Fibroblast of lung (primary cell): ENCODE data around the gene SUN3. TPM values are rescaled to one million over a fixed set of nuclear protein-coding genes. Genes with fewer than 3 reads are reported as not detected.

Experiments used
- DNase-seq, 2 donors: peaks; one replicate each; pipeline versions ENCODE4 v3.0.0 to v3.0.0-alpha.2; 2010; ENCODE audit warnings: low read depth in 2 of 2
- H2AFZ ChIP-seq: 2 replicates; pipeline ENCODE4 v1.5.1; 2012; ENCODE audit warnings: low read length, control low read depth, inconsistent platforms
- H3K27ac ChIP-seq: 2 replicates; pipeline ENCODE4 v1.5.1; 2011; ENCODE audit warnings: low read length, control low read depth; ENCODE audit not compliant: insufficient read depth
- H3K27me3 ChIP-seq: 2 replicates; pipeline ENCODE4 v1.5.1; 2011; ENCODE audit warnings: mild to moderate bottlenecking, low read length; ENCODE audit not compliant: control insufficient read depth, insufficient read depth
- H3K36me3 ChIP-seq: 2 replicates; pipeline ENCODE4 v1.5.1; 2011; ENCODE audit warnings: low read length; ENCODE audit not compliant: control insufficient read depth, insufficient read depth
- H3K4me1 ChIP-seq: 2 replicates; pipeline ENCODE4 v1.5.1; 2011; ENCODE audit warnings: low read length; ENCODE audit not compliant: control insufficient read depth, insufficient read depth; ENCODE audit errors: extremely low read depth
- H3K4me2 ChIP-seq: 2 replicates; pipeline ENCODE4 v1.5.1; 2011; ENCODE audit warnings: low read length, control low read depth; ENCODE audit not compliant: insufficient read depth; ENCODE audit errors: extremely low read depth
- H3K4me3 ChIP-seq, 4 experiments: fragments of 200-600 bp in 1 of 4; sonication (generic) in 1 of 4; replicated peaks in 1 of 4; 2 replicates each; pipeline ENCODE4 v1.5.1; 2011 to 2016; ENCODE audit warnings: low read length in 4 of 4, low read depth in 3 of 4, mild to moderate bottlenecking in 3 of 4, control low read depth in 2 of 4, inconsistent platforms in 1 of 4, mixed read lengths in 1 of 4; ENCODE audit not compliant: insufficient read depth in 1 of 4; ENCODE audit errors: control extremely low read depth in 1 of 4
- H3K79me2 ChIP-seq: 2 replicates; pipeline ENCODE4 v1.5.1; 2012; ENCODE audit warnings: mild to moderate bottlenecking, low read length, inconsistent platforms; ENCODE audit not compliant: control insufficient read depth, insufficient read depth
- H3K9ac ChIP-seq: 2 replicates; pipeline ENCODE4 v1.5.1; 2011; ENCODE audit warnings: mild to moderate bottlenecking, low read length, control low read depth; ENCODE audit not compliant: insufficient read depth
- H3K9me3 ChIP-seq: 2 replicates; pipeline ENCODE4 v1.5.1; 2012; ENCODE audit warnings: low read depth, low read length; ENCODE audit not compliant: control insufficient read depth, insufficient read depth
- H4K20me1 ChIP-seq: 2 replicates; pipeline ENCODE4 v1.5.1; 2011; ENCODE audit warnings: low read length; ENCODE audit not compliant: control insufficient read depth, insufficient read depth; ENCODE audit errors: extremely low read depth
- CTCF ChIP-seq, 2 donors: IDR thresholded peaks in 1 of 2; conservative IDR thresholded peaks in 1 of 2; 1 replicate in 1 of 2; 2 replicates in 1 of 2; pipeline ENCODE4 v1.5.1; 2011 to 2012; ENCODE audit warnings: low read length in 2 of 2, control low read depth in 1 of 2, inconsistent platforms in 1 of 2, low read depth in 1 of 2, mild to moderate bottlenecking in 1 of 2
- EZH2 ChIP-seq: IDR thresholded peaks from 2 replicates; pipeline ENCODE4 v1.5.1; 2012; ENCODE audit warnings: low read length, control low read depth, mild to moderate bottlenecking; ENCODE audit errors: missing control alignments
- polyA plus RNA-seq, 2 donors: library from polyadenylated mRNA; depleted of rRNA in 1 of 2; stranded (reverse) in 1 of 2; unstranded in 1 of 2; fragments of >200 nt; gene quantifications; 2 replicates each; pipeline ENCODE4 v1.2.1, GENCODE V29; 2011 to 2012; ENCODE audit warnings: missing spikeins in 1 of 2
- total RNA-seq: library from RNA; depleted of rRNA; stranded (reverse); fragments of >200 nt; gene quantifications from 2 replicates; pipeline ENCODE4 v1.2.1, GENCODE V29; 2014

The SUN3 gene
- total and polyA plus RNA-seq, 2 donors (not counting 1 experiment from before 2014, with no cell fraction given), result not detected

GRCh38 chr7:48042216-48042615 is 13.3 kb upstream of the SUN3 start:
- H3K9me3 ChIP-seq, result no peaks in the 10 kb centered on the region
- H3K4me2 ChIP-seq, result no peak overlapping the region
- peak in 1 of 2 donors; percentile 46 for DNase-seq
- H2AFZ ChIP-seq, result no peak overlapping the region
- H3K27ac ChIP-seq, result no peak overlapping the region
- H3K4me3 ChIP-seq, result no peak overlapping the region
- no peak overlapping the region for H3K9ac ChIP-seq
- TF ChIP-seq CTCF (conservative IDR thresholded peaks at IDR 0.05 in 1 of 2, IDR thresholded peaks at IDR 0.05 in 1 of 2; ENCODE audit: low read depth in 1 of 2, low read length in 2 of 2), result no peak
- TF ChIP-seq EZH2, result no peak
- H4K20me1 ChIP-seq, result no peaks in the 10 kb centered on the region
- H3K36me3 ChIP-seq, result no peaks in the 10 kb centered on the region
- peaks cover 2% of the 10 kb centered on the region for H3K4me1 ChIP-seq
- peaks cover 3% of the 10 kb centered on the region for H3K27me3 ChIP-seq
- no peaks in the 10 kb centered on the region for H3K79me2 ChIP-seq

GRCh38 chr7:48041653-48041970 is 12.7 kb upstream of the SUN3 start:
- Histone ChIP-seq H3K36me3 (no peaks in the 10 kb centered on the region), H4K20me1 (no peaks in the 10 kb centered on the region), H3K9me3 (no peaks in the 10 kb centered on the region), H3K27me3 (peaks cover 9% of the 10 kb centered on the region), H2AFZ (no peak overlapping the region), H3K79me2 (no peaks in the 10 kb centered on the region), H3K27ac (no peak overlapping the region), H3K4me3 (no peak overlapping the region), H3K4me1 (peaks cover 2% of the 10 kb centered on the region), H3K4me2 (no peak overlapping the region), H3K9ac (no peak overlapping the region)
- peak; percentile 4 to 69 for DNase-seq
- no peak for TF ChIP-seq CTCF (conservative IDR thresholded peaks at IDR 0.05 in 1 of 2, IDR thresholded peaks at IDR 0.05 in 1 of 2; ENCODE audit: low read depth in 1 of 2, low read length in 2 of 2)
- no peak for TF ChIP-seq EZH2

- H3K27me3 ChIP-seq, result peaks cover 14% of the 10 kb centered on the region
- no peak overlapping the region for H3K4me2 ChIP-seq
- no peak overlapping the region for H3K9ac ChIP-seq
These were observed 12.2 kb upstream of the SUN3 start for GRCh38 chr7:48040944-48041652.

More at GRCh38 chr7:48040944-48041652, 12.2 kb upstream of the SUN3 start:
- H2AFZ ChIP-seq, result no peak overlapping the region
- H3K36me3 ChIP-seq, result no peaks in the 10 kb centered on the region
- H3K4me1 ChIP-seq, result peaks cover 2% of the 10 kb centered on the region
- H3K27ac ChIP-seq, result no peak overlapping the region
- H3K9me3 ChIP-seq, result no peaks in the 10 kb centered on the region
- no peaks in the 10 kb centered on the region for H3K79me2 ChIP-seq
- H3K4me3 ChIP-seq, result no peak overlapping the region
- no peaks in the 10 kb centered on the region for H4K20me1 ChIP-seq
- TF ChIP-seq EZH2 (no peak), CTCF (conservative IDR thresholded peaks at IDR 0.05 in 1 of 2, IDR thresholded peaks at IDR 0.05 in 1 of 2; ENCODE audit: low read depth in 1 of 2, low read length in 2 of 2) (no peak)
- DNase-seq, result no peak
